ENCODE measurements around the gene ZBTB48. TPM values are rescaled to one million over a fixed set of nuclear protein-coding genes. Genes with fewer than 3 reads are reported as not detected.

Gene ZBTB48
- polyA plus RNA-seq, 1 of the 3 experiments (the other 2 are of a cell fraction) = 31.2 TPM

GRCh38 chr1:6546326-6546725, 33.5 kb upstream of the ZBTB48 start:
- Histone ChIP-seq H3K4me3 (ENCODE audit: low read depth in 2 of 2, low read length in 1 of 2) (no peak overlapping the region), H3K27me3 (ENCODE audit: insufficient read depth) (no peaks in the 10 kb centered on the region), H3K9ac (no peak overlapping the region), H2AFZ (ENCODE audit: low read depth) (no peak overlapping the region), H3F3A (replicated peaks; ENCODE audit: insufficient read depth) (peaks cover 33% of the 10 kb centered on the region), H3K4me1 (ENCODE audit: control insufficient read depth in 1 of 2, insufficient read depth in 2 of 2, low read depth in 1 of 2, low read length in 1 of 2) (0 out of 4 replicates have a peak, but pooled peaks cover 0 to 7% of the 10 kb centered on the region in 2 experiments), H3K36me3 (replicated peaks in 1 of 2; ENCODE audit: control insufficient read depth in 1 of 2, insufficient read depth in 2 of 2, low read length in 1 of 2) (peaks cover 39 to 41% of the 10 kb centered on the region in 2 experiments), H3K4me2 (no peak overlapping the region), H3K9me3 (no peaks in the 10 kb centered on the region), H3K79me2 (ENCODE audit: insufficient read depth) (peaks cover 22% of the 10 kb centered on the region; the same call in 1 of the 2 replicates), H3K9me2 (no peaks in the 10 kb centered on the region), H4K20me1 (ENCODE audit: insufficient read depth) (no peaks in the 10 kb centered on the region), H3K27ac (ENCODE audit: low read depth in 2 of 2, low read length in 1 of 2) (peak overlapping the region in 1 of 2 experiments; percentile 85; a peak in 1 of 4 replicates)
- no peak for DNase-seq
- POLR2A ChIA-PET = no interaction called here
- CTCF ChIA-PET = interaction anchor here (1.2 to 1.8 kb wide), 6 partner anchors 8 to 108 kb away, joined by 3 to 6 read pairs (median 4); partner anchors contain the start of genes NOL9, TAS1R1 and ZBTB48
- TF ChIP-seq TCF12 (IDR thresholded peaks at IDR 0.05) (no peak), MXI1 (IDR thresholded peaks at IDR 0.05; ENCODE audit: low read depth, low read length) (no peak), ZBTB33 (IDR thresholded peaks at IDR 0.05; ENCODE audit: borderline replicate concordance, low read depth) (no peak), FOSL2 (IDR thresholded peaks at IDR 0.05; ENCODE audit: borderline replicate concordance, low read depth) (no peak), FOXJ3 (CRISPR knock-in tag; IDR thresholded peaks at IDR 0.05) (no peak), POLR2AphosphoS5 (IDR thresholded peaks at IDR 0.05; ENCODE audit: low read depth, low read length) (no peak), SMC3 (IDR thresholded peaks at IDR 0.05; ENCODE audit: low read depth, low read length) (no peak), NFIC (IDR thresholded peaks at IDR 0.05; ENCODE audit: borderline replicate concordance) (no peak), EP300 (IDR thresholded peaks at IDR 0.05; ENCODE audit: borderline replicate concordance in 1 of 2, low read depth in 1 of 2, low read length in 1 of 2) (no peak), TEAD4 (IDR thresholded peaks at IDR 0.05; ENCODE audit: borderline replicate concordance, insufficient read depth) (no peak), MAX (IDR thresholded peaks at IDR 0.05; ENCODE audit: low read depth) (no peak), PBX3 (IDR thresholded peaks at IDR 0.05) (no peak), TAF1 (IDR thresholded peaks at IDR 0.05; ENCODE audit: borderline replicate concordance, low read depth, low read length) (no peak), IRF3 (IDR thresholded peaks at IDR 0.05; ENCODE audit: low read depth, low read length) (no peak), USF2 (IDR thresholded peaks at IDR 0.05; ENCODE audit: borderline replicate concordance, low read depth, low read length) (no peak), USF1 (IDR thresholded peaks at IDR 0.05; ENCODE audit: borderline replicate concordance, low read depth) (no peak), CTCF (IDR thresholded peaks at IDR 0.05) (no peak), YY1 (IDR thresholded peaks at IDR 0.05; ENCODE audit: low read depth) (no peak), SIN3A (IDR thresholded peaks at IDR 0.05; ENCODE audit: borderline replicate concordance, low read depth, low read length) (no peak), ELF1 (IDR thresholded peaks at IDR 0.05) (no peak)
- 91% methylated on average over 5 of the region's 5 CpGs for WGBS (ENCODE audit: low lambda C conversion rate)

All from SK-N-SH (cell line).